Erythroblast (primary cell): Measurements from ENCODE around the gene CPN2.

Experiments
- GATA1 ChIP-seq: IDR thresholded peaks from 2 replicates; pipeline ENCODE4 v1.6.1; 2011; ENCODE audit warnings: low read depth, mild to moderate bottlenecking, control low read depth, low read length, moderate library complexity
- POLR2A ChIP-seq: IDR thresholded peaks from 2 replicates; pipeline ENCODE4 v1.6.1; 2011; ENCODE audit warnings: mild to moderate bottlenecking, low read length

DNA sequence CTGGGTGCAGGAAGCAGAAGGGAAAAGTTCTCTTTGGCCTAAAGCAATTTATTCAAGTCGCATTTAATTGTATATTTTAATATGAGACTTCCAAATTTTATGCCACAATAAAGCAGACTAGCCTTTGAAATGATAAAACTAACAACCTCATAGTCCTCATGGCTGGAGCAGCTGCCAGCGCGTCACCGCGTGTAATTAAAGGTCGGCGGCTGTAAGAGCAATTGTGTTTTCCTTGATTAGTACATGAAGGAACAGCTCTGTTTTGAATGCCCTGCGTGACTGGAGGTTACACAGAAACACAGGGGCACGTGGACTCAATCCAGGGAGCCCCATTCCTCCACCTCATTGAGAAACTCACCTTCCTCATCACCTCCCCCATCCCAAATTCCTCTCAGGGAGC lies 28.5 kb upstream of the CPN2 start:
- no peak for TF ChIP-seq POLR2A
- no peak for TF ChIP-seq GATA1
